Stimulated activated CD4-positive, alpha-beta T cell treated with anti-CD3 and anti-CD28 coated beads, Interleukin-2, amount 100 ng/mL, for 48 hours (primary cell): Measurements from ENCODE around the gene MICAL2.

Experiments
- DNase-seq, 2 donors: peaks; one replicate each; pipeline ENCODE4 v3.0.0-alpha.2; 2020

The MICAL2 gene

DNA sequence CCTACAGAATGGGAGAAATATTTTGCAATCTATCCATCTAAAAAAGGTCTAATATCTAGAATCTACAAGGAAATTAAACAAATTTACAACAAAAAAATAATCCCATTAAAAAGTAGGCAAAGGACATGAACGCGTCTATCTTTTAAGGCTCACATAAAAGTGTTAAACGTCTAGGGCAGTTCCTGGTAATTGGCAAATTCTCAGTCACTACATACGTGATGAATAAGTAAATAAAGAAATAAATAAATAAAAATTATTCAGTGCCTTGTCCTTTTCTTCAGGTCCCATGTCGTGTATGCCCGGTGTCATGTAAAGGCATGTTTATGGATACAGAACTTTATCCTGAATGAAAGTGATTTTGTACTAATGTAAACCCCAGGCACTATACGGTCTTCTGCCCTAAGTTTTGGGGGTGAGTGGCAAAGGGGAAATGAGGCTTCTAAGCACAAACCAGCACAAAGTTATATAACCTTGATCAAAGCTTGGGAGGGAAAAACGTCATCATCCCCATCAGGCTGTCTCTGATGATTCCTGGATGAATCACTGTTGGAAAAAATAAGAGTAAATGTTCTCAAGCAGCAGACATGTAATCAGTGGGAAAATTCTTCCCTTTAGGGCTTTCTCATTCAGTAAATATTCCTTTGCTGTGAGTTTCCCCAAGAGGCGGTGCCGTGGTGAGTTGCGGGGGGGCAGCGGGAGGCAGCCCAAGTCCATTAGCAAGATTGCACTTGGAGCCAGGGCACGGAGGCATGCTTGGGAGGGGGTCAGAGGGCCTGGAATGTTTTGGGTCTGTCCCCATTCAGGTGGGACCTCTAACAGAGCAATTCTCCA, 30.4 kb upstream of the MICAL2 start:
- no peak for DNase-seq

GRCh38 chr11:12083380-12083779, 27.0 kb upstream of the MICAL2 start:
- DNase-seq, result no peak

GRCh38 chr11:12084256-12084655, 26.1 kb upstream of the MICAL2 start:
- no peak for DNase-seq

- no peak for DNase-seq
These were observed 24.8 kb upstream of the MICAL2 start for GRCh38 chr11:12085371-12086251.

DNA sequence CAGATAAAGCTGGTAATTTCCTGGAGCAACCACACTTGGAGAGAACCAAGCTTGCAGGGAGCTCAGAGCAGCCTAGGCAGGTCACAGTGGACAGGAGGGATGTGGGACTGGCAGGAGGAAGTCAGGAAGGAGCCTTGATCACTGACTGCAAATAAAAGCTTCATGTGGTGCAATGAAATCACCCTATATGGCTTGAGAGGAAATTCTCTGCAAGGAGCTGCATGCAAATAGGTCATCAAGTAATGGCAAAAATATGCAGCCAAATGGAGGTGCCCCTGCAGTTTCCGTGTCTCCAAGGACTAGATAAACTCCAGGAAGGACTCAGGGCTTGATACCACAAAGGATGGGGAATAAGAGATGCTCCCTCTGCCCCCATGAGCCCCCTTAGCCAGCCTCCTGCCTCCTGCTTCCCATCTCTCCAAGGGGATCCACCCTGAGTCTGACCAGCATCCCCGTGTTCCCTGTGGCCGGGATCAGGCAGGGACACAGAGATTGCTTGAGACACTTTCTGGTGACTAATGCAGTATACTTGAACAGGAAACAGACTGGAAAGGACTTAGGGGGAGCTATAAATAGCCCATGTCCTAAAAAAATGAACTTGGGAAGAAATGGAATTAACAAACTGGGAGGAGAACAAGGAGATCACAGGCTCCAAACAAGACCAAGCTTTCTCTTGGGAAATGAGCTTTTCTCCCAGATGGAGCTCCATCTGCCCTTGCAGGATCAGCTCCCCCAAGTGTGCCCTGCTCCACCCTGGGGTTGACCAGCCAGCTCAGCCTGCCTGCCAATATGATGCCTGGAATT, 23.9 kb upstream of the MICAL2 start:
- DNase-seq, result no peak

DNA sequence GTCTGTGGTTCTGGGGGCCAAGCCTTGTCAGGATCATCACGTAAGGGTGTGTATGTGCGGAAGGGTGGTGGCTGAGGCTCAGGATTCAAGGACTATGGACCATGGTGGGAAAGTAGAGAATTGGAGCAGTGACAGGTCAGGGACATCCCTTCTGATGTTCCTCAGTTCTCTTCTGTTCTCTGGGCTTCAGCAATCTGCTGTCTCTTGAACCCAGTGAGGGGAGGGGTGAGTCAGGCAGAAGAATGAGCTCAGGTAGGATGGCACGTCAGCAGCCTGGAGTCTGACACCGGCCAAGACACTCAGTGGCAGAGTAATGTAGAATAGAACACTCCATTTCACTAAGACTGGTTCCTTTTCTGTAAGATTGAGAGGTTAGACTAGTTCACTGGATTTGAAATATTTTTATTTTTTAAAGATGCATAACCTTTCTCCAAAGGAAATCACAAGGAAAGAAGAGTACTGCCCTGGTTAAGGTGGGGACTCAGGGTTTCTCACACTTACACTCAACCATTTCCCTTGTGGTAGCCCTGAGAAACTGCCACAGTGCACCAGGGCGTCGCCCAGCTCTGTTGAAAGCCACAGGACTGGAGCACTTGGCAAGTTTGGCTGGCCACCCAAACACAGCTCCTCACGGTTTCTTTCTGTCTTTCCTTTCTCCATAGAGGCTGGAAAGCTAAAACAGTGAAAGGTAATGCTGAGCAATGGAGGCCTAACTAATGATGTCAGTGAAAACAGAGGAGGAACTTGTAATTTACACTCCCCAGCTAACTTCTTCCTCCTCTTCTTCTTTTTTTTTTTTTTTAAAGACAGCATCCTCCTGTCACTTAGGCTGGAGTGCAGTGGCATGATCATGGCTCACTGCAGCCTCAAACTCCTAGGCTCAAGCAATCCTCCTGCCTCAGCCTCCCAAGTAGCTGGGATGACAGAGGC, 23.1 kb upstream of the MICAL2 start:
- peak in 1 of 2 donors; percentile 22 for DNase-seq

DNA sequence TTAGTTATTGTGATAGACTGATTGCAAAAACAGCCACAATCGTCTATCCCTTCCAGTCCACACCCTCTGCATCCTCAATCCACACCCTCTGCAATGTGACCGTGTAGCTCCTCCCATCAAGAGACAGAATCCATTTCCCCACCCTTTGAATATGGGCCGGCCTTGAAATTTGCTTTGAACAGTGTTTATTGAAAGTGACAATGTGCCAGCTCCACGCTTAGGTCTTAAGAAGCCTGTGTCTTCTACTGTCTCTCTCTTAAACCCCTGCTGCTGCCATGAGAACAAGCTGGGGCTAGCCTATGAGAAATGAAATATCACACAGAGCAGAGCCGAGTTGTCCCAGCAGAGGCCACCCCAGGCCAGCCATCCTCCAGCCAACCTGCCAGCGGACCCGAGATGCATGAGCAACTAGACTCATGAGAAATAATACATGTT, 22.3 kb upstream of the MICAL2 start:
- no peak for DNase-seq

GRCh38 chr11:12088531-12088930, 21.9 kb upstream of the MICAL2 start:
- DNase-seq, result no peak

- no peak for DNase-seq
These were observed 21.3 kb upstream of the MICAL2 start for GRCh38 chr11:12089041-12089440.

- no peak for DNase-seq
These were observed 20.9 kb upstream of the MICAL2 start for GRCh38 chr11:12089473-12089872.

- DNase-seq, result no peak
These were observed 20.3 kb upstream of the MICAL2 start for GRCh38 chr11:12090061-12090591.

- no peak for DNase-seq
These were observed 19.6 kb upstream of the MICAL2 start for GRCh38 chr11:12090761-12091258.

- no peak for DNase-seq
These were observed 18.3 kb upstream of the MICAL2 start for GRCh38 chr11:12091956-12092558.

GRCh38 chr11:12092714-12093113, 17.7 kb upstream of the MICAL2 start:
- DNase-seq, result no peak

DNA sequence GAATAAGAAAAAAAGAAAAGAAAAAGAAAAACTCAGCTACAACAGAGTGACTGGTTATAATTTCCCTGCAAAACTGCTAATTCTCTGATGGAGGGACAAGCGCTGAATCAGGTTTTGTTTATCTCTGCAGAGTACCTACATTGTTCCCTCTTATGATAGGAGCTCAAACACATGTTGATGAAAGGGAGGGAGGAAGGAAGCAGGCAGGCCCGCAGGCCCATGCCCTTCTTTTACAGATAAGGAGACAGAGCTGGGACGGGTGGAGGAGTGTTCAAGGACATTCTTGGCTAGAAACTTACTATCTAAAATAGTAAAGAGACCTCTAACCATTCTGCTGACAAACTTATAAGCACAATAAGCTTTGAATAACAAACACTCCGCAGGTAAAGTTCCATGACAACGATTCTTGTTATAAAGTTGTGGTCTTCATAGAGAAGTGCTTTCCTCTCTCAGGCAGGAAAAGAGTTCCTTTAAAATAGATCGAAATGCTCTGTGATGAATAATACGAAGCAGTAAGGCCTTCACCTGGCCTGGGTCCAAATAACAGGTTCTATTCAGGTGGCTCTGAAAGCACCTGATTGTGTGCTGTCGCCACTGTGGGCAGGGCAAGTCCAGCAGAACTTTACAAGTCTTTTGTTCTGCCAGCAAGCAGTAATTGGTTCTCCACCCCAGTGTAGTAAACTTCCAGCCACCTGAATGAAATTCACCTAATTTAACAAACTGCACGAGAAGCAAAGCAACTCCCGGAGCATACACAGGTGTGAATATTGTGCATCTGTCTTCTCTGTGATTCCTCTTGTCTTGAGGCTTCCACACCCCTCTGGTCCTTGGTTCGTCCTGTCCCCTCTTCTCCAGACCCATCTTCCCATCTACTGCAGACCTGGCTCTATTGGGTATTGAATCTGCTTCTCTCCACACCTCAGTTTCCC, 15.3 kb upstream of the MICAL2 start:
- DNase-seq, result no peak

- DNase-seq, result no peak
These were observed 13.2 kb upstream of the MICAL2 start for GRCh38 chr11:12097219-12097618.

- no peak for DNase-seq
These were observed 11.8 kb upstream of the MICAL2 start for GRCh38 chr11:12098601-12099000.

DNA sequence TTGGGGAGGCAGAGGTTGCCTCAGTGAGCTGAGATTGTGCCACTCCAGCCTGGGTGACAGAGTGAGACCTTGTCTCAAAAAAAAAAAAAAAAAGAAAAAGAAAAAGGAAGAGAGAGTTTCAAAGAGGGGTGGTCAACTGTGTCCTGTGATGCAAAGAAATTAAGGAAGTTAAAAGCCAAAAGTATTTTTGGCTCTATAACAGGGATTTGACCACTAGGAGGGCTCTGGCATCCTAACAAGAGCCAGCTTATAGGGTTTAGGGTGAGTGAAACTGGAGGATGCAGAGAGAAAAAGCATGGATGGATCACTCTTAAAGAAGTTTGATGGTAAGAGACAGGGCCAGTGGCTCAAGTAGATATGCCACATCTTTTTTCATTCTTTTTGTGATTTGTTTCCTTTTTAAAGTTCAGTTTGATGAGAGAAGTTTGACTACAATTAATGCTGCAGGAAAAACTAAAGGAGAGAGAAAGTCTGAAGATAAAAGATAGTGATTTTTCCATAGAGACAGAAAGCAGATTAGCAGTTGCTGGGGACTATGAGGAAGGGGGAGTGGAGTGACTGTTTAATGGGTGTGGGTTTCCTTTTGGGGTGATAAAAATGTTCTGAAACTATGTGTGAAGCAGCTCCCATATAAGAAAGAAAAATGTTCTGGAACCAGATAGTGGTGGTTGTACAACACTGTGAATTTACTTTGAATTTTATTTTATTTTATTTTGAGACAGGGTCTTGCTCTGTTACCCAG, 11.1 kb upstream of the MICAL2 start:
- no peak for DNase-seq

- DNase-seq, result no peak
These were observed 10.0 kb upstream of the MICAL2 start for GRCh38 chr11:12100429-12100828.
